Measurements from ENCODE around the gene PPL.

The PPL gene

GRCh38 chr16:4917117-4917516 is 19.8 kb downstream of the PPL start:
- DNase-seq (ENCODE audit: low read depth): peak; percentile 69
- no peak overlapping the region for H3K4me3 ChIP-seq (ENCODE audit: control insufficient read depth, low read depth, low read length)
- no peak for TF ChIP-seq CTCF (conservative IDR thresholded peaks at IDR 0.05; ENCODE audit: control insufficient read depth, insufficient read depth, low read depth, low read length)

GRCh38 chr16:4915226-4915761 is 21.7 kb downstream of the PPL start:
- no peak for TF ChIP-seq CTCF (conservative IDR thresholded peaks at IDR 0.05; ENCODE audit: control insufficient read depth, insufficient read depth, low read depth, low read length)
- DNase-seq (ENCODE audit: low read depth): peak; percentile 95

GRCh38 chr16:4914528-4915225 is 22.3 kb downstream of the PPL start:
- no peak overlapping the region for H3K4me3 ChIP-seq (ENCODE audit: control insufficient read depth, low read depth, low read length)
- TF ChIP-seq CTCF (conservative IDR thresholded peaks at IDR 0.05; ENCODE audit: control insufficient read depth, insufficient read depth, low read depth, low read length): no peak
- no peak for DNase-seq (ENCODE audit: low read depth)

More at GRCh38 chr16:4915226-4915761, 21.7 kb downstream of the PPL start:
- H3K4me3 ChIP-seq (ENCODE audit: control insufficient read depth, low read depth, low read length): no peak overlapping the region

GRCh38 chr16:4913774-4914525 is 23.0 kb downstream of the PPL start:
- TF ChIP-seq CTCF (conservative IDR thresholded peaks at IDR 0.05; ENCODE audit: control insufficient read depth, insufficient read depth, low read depth, low read length): no peak
- H3K4me3 ChIP-seq (ENCODE audit: control insufficient read depth, low read depth, low read length): no peak overlapping the region
- DNase-seq (ENCODE audit: low read depth): no peak

GRCh38 chr16:4913130-4913773 is 23.7 kb downstream of the PPL start:
- H3K4me3 ChIP-seq (ENCODE audit: control insufficient read depth, low read depth, low read length): no peak overlapping the region
- TF ChIP-seq CTCF (conservative IDR thresholded peaks at IDR 0.05; ENCODE audit: control insufficient read depth, insufficient read depth, low read depth, low read length): no peak
- DNase-seq (ENCODE audit: low read depth): no peak

- H3K4me3 ChIP-seq (ENCODE audit: control insufficient read depth, low read depth, low read length): no peak overlapping the region
- no peak for TF ChIP-seq CTCF (conservative IDR thresholded peaks at IDR 0.05; ENCODE audit: control insufficient read depth, insufficient read depth, low read depth, low read length)
- DNase-seq (ENCODE audit: low read depth): no peak
Observed at GRCh38 chr16:4911970-4912386, 25.0 kb downstream of the PPL start.

Data from fibroblast of mammary gland (primary cell).